IMR-90 (cell line): Measurements from ENCODE around the gene MAST3. TPM values are rescaled to one million over a fixed set of nuclear protein-coding genes. Genes with fewer than 3 reads are reported as not detected.

Experiments
- ATAC-seq: fragments of 200-7000 bp; cut with Tn5 transposase; 2 replicates; pipeline ENCODE4 v1.9.1; 2020; ENCODE audit warnings: low read depth, mild to moderate bottlenecking, moderate library complexity
- BruUV-seq: library from RNA; stranded (reverse); fragments of 400-500 nt; replicated peaks from 2 replicates; lab custom pipeline; 2021; lab: Mats Ljungman, UMichigan
- CTCF ChIA-PET: fragments of 300-600 bp; formaldehyde crosslinking; extraction: SDS; loops from one replicate; lab custom pipeline; 2021; ENCODE audit warnings: antibody characterized with exemption; lab: Yijun Ruan, JAX
- POLR2A ChIA-PET: fragments of 300-600 bp; sonication (Branson Sonifier 250); formaldehyde crosslinking; loops from one replicate; lab custom pipeline; 2022; ENCODE audit warnings: antibody characterized with exemption; ENCODE audit not compliant: unreplicated experiment; lab: Charles Lee
- DNase-seq: peaks from one replicate; pipeline ENCODE4 v3.0.0; 2013
- H2AFZ ChIP-seq: replicated peaks from 2 replicates; pipeline ENCODE3; 2013; ENCODE audit warnings: low read length, mild to moderate bottlenecking; ENCODE audit not compliant: poor library complexity
- H2AK5ac ChIP-seq: 2 replicates; pipeline ENCODE4 v1.6.1; 2013; ENCODE audit warnings: low read depth, low read length, inconsistent platforms
- H2AK9ac ChIP-seq: replicated peaks from 2 replicates; pipeline ENCODE3; 2013; ENCODE audit warnings: mild to moderate bottlenecking, low read depth, low read length, moderate library complexity; ENCODE audit not compliant: poor library complexity
- H2BK120ac ChIP-seq: 2 replicates; pipeline ENCODE4 v1.6.1; 2013; ENCODE audit warnings: low read depth, low read length, inconsistent platforms
- H2BK15ac ChIP-seq: 3 replicates; pipeline ENCODE4 v1.6.1; 2013; ENCODE audit warnings: low read depth, low read length, inconsistent platforms
- H2BK20ac ChIP-seq: 2 replicates; pipeline ENCODE4 v1.6.1; 2013; ENCODE audit warnings: low read depth, mild to moderate bottlenecking, inconsistent platforms, low read length, moderate library complexity
- H2BK5ac ChIP-seq: 2 replicates; pipeline ENCODE4 v1.6.1; 2013; ENCODE audit warnings: mild to moderate bottlenecking, low read depth, low read length, inconsistent platforms; ENCODE audit not compliant: poor library complexity, severe bottlenecking
- H3K14ac ChIP-seq: replicated peaks from 2 replicates; pipeline ENCODE4 v1.6.1; 2013; ENCODE audit warnings: low read depth, low read length, inconsistent platforms
- H3K18ac ChIP-seq: 2 replicates; pipeline ENCODE4 v1.6.1; 2013; ENCODE audit warnings: low read depth, low read length, control low read depth
- H3K23ac ChIP-seq: 2 replicates; pipeline ENCODE4 v1.6.1; 2013; ENCODE audit warnings: low read depth, low read length, inconsistent platforms
- H3K27ac ChIP-seq: 2 replicates; pipeline ENCODE4 v1.5.1; 2013; ENCODE audit warnings: mild to moderate bottlenecking, control low read depth, low read length; ENCODE audit not compliant: insufficient read depth
- H3K27me3 ChIP-seq: 2 replicates; pipeline ENCODE4 v1.6.1; 2013; ENCODE audit warnings: low read length; ENCODE audit not compliant: control insufficient read depth, insufficient read depth
- H3K36me3 ChIP-seq: 2 replicates; pipeline ENCODE4 v1.6.1; 2013; ENCODE audit warnings: low read length, mixed read lengths; ENCODE audit not compliant: control insufficient read depth, insufficient read depth
- H3K4ac ChIP-seq: 2 replicates; pipeline ENCODE4 v1.6.1; 2013; ENCODE audit warnings: low read depth, low read length, inconsistent platforms
- H3K4me1 ChIP-seq: 2 replicates; pipeline ENCODE4 v1.6.1; 2013; ENCODE audit warnings: low read length, mixed read lengths; ENCODE audit not compliant: control insufficient read depth, insufficient read depth
- H3K4me2 ChIP-seq: 2 replicates; pipeline ENCODE4 v1.6.1; 2013; ENCODE audit warnings: low read depth, mild to moderate bottlenecking, control low read depth, low read length, moderate library complexity
- H3K4me3 ChIP-seq: 2 replicates; pipeline ENCODE4 v1.5.1; 2013; ENCODE audit warnings: low read depth, mild to moderate bottlenecking, control low read depth, low read length, moderate library complexity; ENCODE audit not compliant: insufficient read depth
- H3K56ac ChIP-seq: 2 replicates; pipeline ENCODE4 v1.6.1; 2013; ENCODE audit warnings: low read length, inconsistent platforms; ENCODE audit not compliant: insufficient read depth; ENCODE audit errors: extremely low read depth
- H3K79me1 ChIP-seq, 2 experiments: 2 replicates each; pipeline ENCODE4 v1.6.1; 2013; ENCODE audit warnings: low read length in 2 of 2, inconsistent platforms in 1 of 2, low read depth in 1 of 2
- H3K9ac ChIP-seq: 2 replicates; pipeline ENCODE4 v1.6.1; 2013; ENCODE audit warnings: low read depth, low read length, control low read depth
- H3K9me1 ChIP-seq: 2 replicates; pipeline ENCODE4 v1.6.1; 2013; ENCODE audit warnings: low read length, inconsistent platforms; ENCODE audit not compliant: insufficient read depth
- H3K9me3 ChIP-seq: 2 replicates; pipeline ENCODE4 v1.6.1; 2013; ENCODE audit warnings: low read length; ENCODE audit not compliant: control insufficient read depth, insufficient read depth
- H4K20me1 ChIP-seq: 2 replicates; pipeline ENCODE4 v1.6.1; 2013; ENCODE audit warnings: low read length, inconsistent platforms; ENCODE audit not compliant: insufficient read depth
- H4K5ac ChIP-seq: 2 replicates; pipeline ENCODE4 v1.6.1; 2013; ENCODE audit warnings: mild to moderate bottlenecking, low read depth, low read length, control low read depth
- H4K8ac ChIP-seq, 2 experiments: 2 replicates each; pipeline ENCODE4 v1.6.1; 2013; ENCODE audit warnings: low read depth in 2 of 2, low read length in 2 of 2, control low read depth in 1 of 2, inconsistent platforms in 1 of 2
- H4K91ac ChIP-seq: 2 replicates; pipeline ENCODE4 v1.6.1; 2013; ENCODE audit warnings: low read depth, low read length, inconsistent platforms; ENCODE audit not compliant: insufficient read depth
- BHLHE40 ChIP-seq: fragments of 150-350 bp; IDR thresholded peaks from 2 replicates; pipeline ENCODE4 v1.6.1; 2016; ENCODE audit warnings: mild to moderate bottlenecking, low read depth, low read length
- CEBPB ChIP-seq: IDR thresholded peaks from 2 replicates; pipeline ENCODE4 v1.6.1; 2012; ENCODE audit warnings: low read depth, low read length, improper control_type of control experiment
- CHD1 ChIP-seq: IDR thresholded peaks from 2 replicates; pipeline ENCODE4 v1.6.1; 2012; ENCODE audit warnings: low read depth, low read length, improper control_type of control experiment
- FOS ChIP-seq: fragments of 150-350 bp; IDR thresholded peaks from 2 replicates; pipeline ENCODE4 v1.6.1; 2016; ENCODE audit warnings: low read depth, low read length
- MAFK ChIP-seq: IDR thresholded peaks from 2 replicates; pipeline ENCODE4 v1.6.1; 2012; ENCODE audit warnings: low read depth, low read length, improper control_type of control experiment
- MXI1 ChIP-seq: IDR thresholded peaks from 2 replicates; pipeline ENCODE4 v1.6.1; 2012; ENCODE audit warnings: low read depth, mild to moderate bottlenecking, low read length, moderate library complexity, borderline replicate concordance
- NFE2L2 ChIP-seq: fragments of 150-350 bp; IDR thresholded peaks from 2 replicates; pipeline ENCODE4 v1.6.1; 2016; ENCODE audit warnings: low read depth, mild to moderate bottlenecking, low read length
- RCOR1 ChIP-seq: IDR thresholded peaks from 2 replicates; pipeline ENCODE4 v1.6.1; 2012; ENCODE audit warnings: mild to moderate bottlenecking, low read length, improper control_type of control experiment; ENCODE audit not compliant: insufficient replicate concordance
- RFX5 ChIP-seq: IDR thresholded peaks from 2 replicates; pipeline ENCODE4 v1.8.0; 2012; ENCODE audit warnings: low read depth, mild to moderate bottlenecking, low read length, moderate library complexity
- SMC3 ChIP-seq: fragments of 150-350 bp; IDR thresholded peaks from 2 replicates; pipeline ENCODE4 v1.6.1; 2016; ENCODE audit warnings: low read depth, mild to moderate bottlenecking, antibody characterized with exemption, low read length, moderate library complexity
- USF2 ChIP-seq: fragments of 150-350 bp; IDR thresholded peaks from 2 replicates; pipeline ENCODE4 v1.6.1; 2017; ENCODE audit warnings: mild to moderate bottlenecking, antibody characterized with exemption, low read length, low read depth
- WGBS, 2 experiments: methylation state at CpG; one replicate each; pipeline versions ENCODE4 v1.1.5 to v1.1.7; 2013; ENCODE audit warnings: missing lambda C conversion rate in 2 of 2; ENCODE audit not compliant: insufficient read length in 1 of 2; ENCODE audit errors: extremely low coverage in 2 of 2; 5-methylcytosine and 5-hydroxymethylcytosine counted together
- dilution Hi-C: fragments of 300-500 bp; cut with HindIII; formaldehyde crosslinking; loops from one replicate; pipeline ENCODE4 v1.14.3; 2018; ENCODE audit warnings: low sequenced_read_pairs; ENCODE audit not compliant: unreplicated experiment
- in situ Hi-C: fragments of 300-500 bp; cut with MboI; formaldehyde crosslinking; loops from 3 replicates; pipeline ENCODE4 v1.14.3; 2019; ENCODE audit warnings: low sequenced_read_pairs, inconsistent platforms, mixed read lengths
- intact Hi-C: fragments of 100-400 bp; cut with micrococcal nuclease; formaldehyde crosslinking; loops from 2 replicates; pipeline ENCODE4 v1.10.0; 2022
- polyA plus RNA-seq, 3 experiments: library from polyadenylated mRNA; depleted of rRNA; stranded (reverse); fragments of >200 nt; gene quantifications; 2 replicates each; pipeline ENCODE4 v1.2.3, GENCODE V29; 2012; ENCODE audit warnings: low replicate concordance in 1 of 3
- total RNA-seq: library from RNA; depleted of rRNA; stranded (reverse); fragments of >200 nt; gene quantifications from 2 replicates; pipeline ENCODE4 v1.2.3, GENCODE V29; 2012

The MAST3 gene
- total and polyA plus RNA-seq, 2 of the 4 experiments (the other 2 are of a cell fraction), result 1.3 to 4.3 TPM

GRCh38 chr19:18194181-18194530 is 96.6 kb downstream of the MAST3 start:
- Histone ChIP-seq H3K9me3 (no peaks in the 10 kb centered on the region), H3K27me3 (no peaks in the 10 kb centered on the region), H3K4me3 (peak overlapping the region; percentile 55), H4K5ac (no peak overlapping the region), H3K36me3 (peaks cover 25% of the 10 kb centered on the region), H4K20me1 (peaks cover 8% of the 10 kb centered on the region), H3K4ac (no peak overlapping the region), H2BK120ac (no peak overlapping the region), H4K91ac (no peak overlapping the region), H3K14ac (no peak overlapping the region), H2BK5ac (no peak overlapping the region), H3K18ac (no peak overlapping the region), H3K4me2 (peak overlapping the region; percentile 90), H3K56ac (no peak overlapping the region), H3K4me1 (peaks cover 8% of the 10 kb centered on the region), H3K79me1 (peaks cover 7 to 15% of the 10 kb centered on the region in 2 experiments; a peak in 3 of 4 replicates), H3K9ac (no peak overlapping the region), H3K9me1 (peaks cover 8% of the 10 kb centered on the region; the same call in 1 of the 2 replicates), H3K23ac (no peak overlapping the region; the same call in 1 of the 2 replicates), H2BK15ac (no peak overlapping the region), H2AK9ac (peak overlapping the region; percentile 77), H2BK20ac (no peak overlapping the region), H4K8ac (no peak overlapping the region), H2AK5ac (0 out of 2 replicates have a peak overlapping the region, but pooled peaks have one; percentile 24), H3K27ac (no peak overlapping the region), H2AFZ (peak overlapping the region; percentile 97)
- ChIA-PET CTCF (no interaction called here), POLR2A (no interaction called here)
- intact Hi-C loops, result no loop called here
- in situ Hi-C loops, result loop anchor here (10.0 kb wide), 2 partner anchors 131 to 221 kb away; partner anchors contain the start of genes LSM4 and SSBP4
- dilution Hi-C loops, result no loop called here
- no TSS peak for BruUV-seq
- ATAC-seq (no peak), DNase-seq (no peak)
- TF ChIP-seq NFE2L2 (no peak), CEBPB (no peak), BHLHE40 (no peak), FOS (no peak), MAFK (no peak), RFX5 (no peak), CHD1 (no peak), SMC3 (no peak), RCOR1 (no peak), USF2 (no peak), MXI1 (no peak)
- WGBS, 2 experiments, result 58% methylated on average over 7 of the region's 12 CpGs; no CpG with 5 or more reads in 1 of the 2 experiments
